Bronchial epithelial cell (primary cell): Measurements from ENCODE around the gene RAB43. TPM values are rescaled to one million over a fixed set of nuclear protein-coding genes. Genes with fewer than 3 reads are reported as not detected.

Experiments used
- DNase-seq: peaks from one replicate; pipeline ENCODE4 v3.0.0-alpha.2; 2010; ENCODE audit warnings: low read depth
- FAIRE-seq: peaks from 2 replicates; lab custom pipeline; 2011; peaks lifted over from hg19 to GRCh38; lab: Jason Lieb, UNC
- H3K27me3 ChIP-seq: 2 replicates; pipeline ENCODE4 v1.5.1; 2011; ENCODE audit warnings: low read length; ENCODE audit not compliant: control insufficient read depth, insufficient read depth
- H3K36me3 ChIP-seq: 2 replicates; pipeline ENCODE4 v1.5.1; 2011; ENCODE audit warnings: low read length; ENCODE audit not compliant: control insufficient read depth, insufficient read depth
- H3K4me3 ChIP-seq: 2 replicates; pipeline ENCODE4 v1.5.1; 2011; ENCODE audit warnings: mild to moderate bottlenecking, low read depth, low read length, control low read depth
- total RNA-seq: library from RNA; depleted of rRNA; stranded (reverse); fragments of >200 nt; gene quantifications from 2 replicates; pipeline ENCODE4 v1.2.1, GENCODE V29; 2014
- TF ChIP-seq, protein P1 (sequence below): IDR thresholded peaks from 2 replicates; pipeline ENCODE4 v1.5.1; 2011; ENCODE audit warnings: mild to moderate bottlenecking, moderate library complexity, low read length, control low read depth, inconsistent platforms; ENCODE audit not compliant: insufficient read depth, severe bottlenecking

The RAB43 gene
- total RNA-seq, 1 donor from 2014 or later = 15.0 TPM

GRCh38 chr3:129131465-129132088 is 10.0 kb upstream of the RAB43 start:
- TF ChIP-seq, protein P1, sequence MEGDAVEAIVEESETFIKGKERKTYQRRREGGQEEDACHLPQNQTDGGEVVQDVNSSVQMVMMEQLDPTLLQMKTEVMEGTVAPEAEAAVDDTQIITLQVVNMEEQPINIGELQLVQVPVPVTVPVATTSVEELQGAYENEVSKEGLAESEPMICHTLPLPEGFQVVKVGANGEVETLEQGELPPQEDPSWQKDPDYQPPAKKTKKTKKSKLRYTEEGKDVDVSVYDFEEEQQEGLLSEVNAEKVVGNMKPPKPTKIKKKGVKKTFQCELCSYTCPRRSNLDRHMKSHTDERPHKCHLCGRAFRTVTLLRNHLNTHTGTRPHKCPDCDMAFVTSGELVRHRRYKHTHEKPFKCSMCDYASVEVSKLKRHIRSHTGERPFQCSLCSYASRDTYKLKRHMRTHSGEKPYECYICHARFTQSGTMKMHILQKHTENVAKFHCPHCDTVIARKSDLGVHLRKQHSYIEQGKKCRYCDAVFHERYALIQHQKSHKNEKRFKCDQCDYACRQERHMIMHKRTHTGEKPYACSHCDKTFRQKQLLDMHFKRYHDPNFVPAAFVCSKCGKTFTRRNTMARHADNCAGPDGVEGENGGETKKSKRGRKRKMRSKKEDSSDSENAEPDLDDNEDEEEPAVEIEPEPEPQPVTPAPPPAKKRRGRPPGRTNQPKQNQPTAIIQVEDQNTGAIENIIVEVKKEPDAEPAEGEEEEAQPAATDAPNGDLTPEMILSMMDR = no peak
- H3K4me3 ChIP-seq = no peak overlapping the region
- no peaks in the 10 kb centered on the region for H3K27me3 ChIP-seq
- FAIRE-seq (no peak), DNase-seq (no peak)
- H3K36me3 ChIP-seq = peaks cover 26% of the 10 kb centered on the region

DNA sequence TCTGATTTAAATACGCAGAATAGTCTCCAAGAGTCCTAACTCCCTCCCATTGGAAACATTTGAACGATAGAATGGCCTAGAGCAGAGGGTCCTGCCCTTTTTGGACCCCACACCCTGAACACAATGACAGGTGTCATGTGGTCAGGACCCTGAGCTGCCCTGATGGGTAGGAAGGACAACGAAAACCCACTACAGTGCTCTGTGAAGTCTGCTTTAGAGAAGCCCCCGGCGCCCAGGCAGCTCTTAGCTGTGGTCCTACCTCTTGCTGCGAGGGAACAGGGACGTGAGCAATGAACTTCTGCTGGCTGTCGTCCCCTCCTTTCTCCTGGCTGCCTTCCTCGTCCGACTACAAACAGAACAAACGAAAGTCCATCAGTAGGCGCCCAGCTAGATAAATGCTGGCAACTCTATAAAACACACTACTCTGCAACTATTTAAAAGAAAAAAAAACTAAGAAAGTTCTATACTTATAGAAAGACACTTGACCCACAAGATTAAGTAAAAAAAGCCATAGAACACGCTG is 8.7 kb upstream of the RAB43 start:
- no peak for DNase-seq
- FAIRE-seq = no peak
- Histone ChIP-seq H3K36me3 (peaks cover 24% of the 10 kb centered on the region), H3K4me3 (no peak overlapping the region), H3K27me3 (no peaks in the 10 kb centered on the region)
- TF ChIP-seq, protein P1 = no peak

GRCh38 chr3:129128357-129129155 is 7.0 kb upstream of the RAB43 start:
- TF ChIP-seq, protein P1 = no peak
- DNase-seq (no peak), FAIRE-seq (no peak)
- H3K4me3 ChIP-seq = no peak overlapping the region
- H3K36me3 ChIP-seq = peaks cover 16% of the 10 kb centered on the region
- H3K27me3 ChIP-seq = no peaks in the 10 kb centered on the region

- no peak for FAIRE-seq
- TF ChIP-seq, protein P1 = no peak
- DNase-seq = no peak
- Histone ChIP-seq H3K4me3 (no peak overlapping the region), H3K36me3 (peaks cover 11% of the 10 kb centered on the region), H3K27me3 (no peaks in the 10 kb centered on the region)
Observed at GRCh38 chr3:129126726-129127280, 5.2 kb upstream of the RAB43 start.

GRCh38 chr3:129123314-129124060 is 1.9 kb upstream of the RAB43 start:
- Histone ChIP-seq H3K27me3 (no peaks in the 10 kb centered on the region), H3K4me3 (no peak overlapping the region), H3K36me3 (no peaks in the 10 kb centered on the region)
- TF ChIP-seq, protein P1 = no peak
- DNase-seq = peak; percentile 27
- no peak for FAIRE-seq
